Motor neuron (in vitro differentiated cells): ENCODE data around the gene UMPS. TPM values are rescaled to one million over a fixed set of nuclear protein-coding genes. Genes with fewer than 3 reads are reported as not detected.

Source experiments
- total RNA-seq, 8 experiments: library from RNA; unstranded; fragments of 300-600 nt; gene quantifications; 2 replicates each; pipeline versions ENCODE4 v1.2.3 to v1.2.4, GENCODE V29; 2022

The UMPS gene
- total RNA-seq, 8 experiments from 2014 or later, result 12.6 to 34.2 (median 24.2) TPM

Other genes with a start within 250 kb of the UMPS start
- gene ITGB5, start 156.9 kb downstream of the UMPS start, total RNA-seq, result 10 to 100 TPM in 6 of 8 experiments, 1 to 10 TPM in 2; 6.3 to 84.7 (median 14.6) TPM
- under 1 TPM in 5 of 8 experiments, not detected in 3; 0.04 to 0.24 (median 0.10) TPM for gene MUC13, start 204.3 kb downstream of the UMPS start, total RNA-seq